NK-92 treated with Interleukin-12 subunit alpha and Interleukin-12 subunit beta, amount 100 ng/mL, for 24 hours (cell line): ENCODE data around the gene OGFR.

Experiments
- DNase-seq: peaks from one replicate; lab custom pipeline; 2025; lab: John Stamatoyannopoulos, UW

OGFR gene

GRCh38 chr20:62815066-62815991 is 10.7 kb downstream of the OGFR start:
- no peak for DNase-seq

GRCh38 chr20:62816031-62816883 is 11.6 kb downstream of the OGFR start:
- DNase-seq: no peak

GRCh38 chr20:62816884-62817873 is 12.5 kb downstream of the OGFR start, which contains the start of gene COL9A3:
Gene COL9A3 (plus strand): TSS chr20:62817050. CDS start chr20:62817065, 15 bp downstream.
- DNase-seq: no peak

- no peak for DNase-seq
Measured at GRCh38 chr20:62817975-62818591, 13.4 kb downstream of the OGFR start.

GRCh38 chr20:62818592-62819493 is 14.2 kb downstream of the OGFR start:
- DNase-seq: no peak

- DNase-seq: no peak
Measured at GRCh38 chr20:62819494-62820174, 15.0 kb downstream of the OGFR start.

- DNase-seq: no peak
Measured at GRCh38 chr20:62820208-62820961, 15.8 kb downstream of the OGFR start.

GRCh38 chr20:62820962-62821725 is 16.5 kb downstream of the OGFR start:
- no peak for DNase-seq

GRCh38 chr20:62821726-62822210 is 17.1 kb downstream of the OGFR start:
- no peak for DNase-seq

- DNase-seq: no peak
Measured at GRCh38 chr20:62822239-62822787, 17.7 kb downstream of the OGFR start.

- no peak for DNase-seq
Measured at GRCh38 chr20:62822788-62823651, 18.4 kb downstream of the OGFR start.

- DNase-seq: no peak
Measured at GRCh38 chr20:62823688-62824475, 19.2 kb downstream of the OGFR start.

GRCh38 chr20:62824476-62825332 is 20.1 kb downstream of the OGFR start:
- DNase-seq: no peak

- no peak for DNase-seq
Measured at GRCh38 chr20:62825333-62825985, 20.8 kb downstream of the OGFR start.
